ENCODE measurements around the gene MYO6.

- TF ChIP-seq POLR2AphosphoS5 (IDR thresholded peaks at IDR 0.05) (no peak), CTCF (IDR thresholded peaks at IDR 0.05) (no peak), POLR2A (IDR thresholded peaks at IDR 0.05) (no peak), EP300 (IDR thresholded peaks at IDR 0.05; ENCODE audit: low read depth) (no peak)
Observed at GRCh38 chr6:75933387-75933975, 184.4 kb downstream of the MYO6 start.
